Body of pancreas (tissue), 4 donors: Measurements from ENCODE around the gene LGALS4. TPM values are rescaled to one million over a fixed set of nuclear protein-coding genes. Genes with fewer than 3 reads are reported as not detected.
A peak's percentile ranks its signal among the peaks of the same experiment; 100 is the strongest.
"Not testable (repeated sequence)": the region's sequence is repeated elsewhere in the genome, so short reads cannot be mapped to it uniquely, and the experiment has no call there.

Experiments
- ATAC-seq: fragments of 150-250 bp; one replicate; pipeline ENCODE4 v1.9.1; 2016
- DNase-seq, 4 donors: peaks; one replicate each; pipeline ENCODE4 v3.0.0-alpha.2; 2019
- H3K27ac ChIP-seq, 4 donors: fragments of 200-600 bp; sonication (generic); 1 replicate in 3 of 4; 2 replicates in 1 of 4; pipeline versions ENCODE4 v1.5.1 to v1.6.1; 2016 to 2019; ENCODE audit warnings: mild to moderate bottlenecking in 1 of 4, mixed read lengths in 1 of 4, moderate library complexity in 1 of 4
- H3K27me3 ChIP-seq, 2 donors: fragments of 200-600 bp; sonication (generic); one replicate each; pipeline ENCODE4 v1.6.0; 2016; ENCODE audit warnings: mild to moderate bottlenecking in 1 of 2
- H3K36me3 ChIP-seq, 2 donors: fragments of 200-600 bp; sonication (generic); replicated peaks in 1 of 2; 2 replicates each; pipeline ENCODE4 v1.5.1; 2016; ENCODE audit warnings: low read depth in 2 of 2; ENCODE audit not compliant: insufficient read depth in 1 of 2
- H3K4me1 ChIP-seq: fragments of 200-600 bp; sonication (generic); one replicate; pipeline ENCODE4 v1.6.0; 2016
- H3K4me3 ChIP-seq, 2 donors: fragments of 200-600 bp; sonication (generic); 1 replicate in 1 of 2; 2 replicates in 1 of 2; pipeline ENCODE4 v1.5.1; 2016 to 2019
- H3K9me3 ChIP-seq, 3 donors: fragments of 200-600 bp; sonication (generic); 1 replicate in 2 of 3; 2 replicates in 1 of 3; pipeline ENCODE4 v1.5.1; 2016
- POLR2A ChIP-seq, 3 donors: fragments of 450-650 bp; IDR thresholded peaks; one replicate each; pipeline ENCODE4 v1.6.1; 2016; ENCODE audit warnings: antibody characterized with exemption in 3 of 3, mild to moderate bottlenecking in 2 of 3
- WGBS, 2 donors: methylation state at CpG; one replicate each; pipeline ENCODE4 v1.1.5; 2017; 5-methylcytosine and 5-hydroxymethylcytosine counted together
- intact Hi-C: fragments of 100-400 bp; cut with DNase I; formaldehyde crosslinking; loops from one replicate; pipeline ENCODE4 v1.15.1; 2023
- small RNA-seq: library from RNA; depleted of rRNA; stranded (forward); fragments of <200 nt; gene quantifications from one replicate; pipeline ENCODE3, GENCODE V24; 2016
- total RNA-seq, 2 donors: library from RNA; depleted of rRNA; stranded (reverse); fragments of >200 nt; gene quantifications; one replicate each; pipeline ENCODE4 v1.1.0, GENCODE V29; 2016
- TF ChIP-seq, protein P1 (sequence below), 7 experiments: fragments of 450-650 bp in 4 of 7; fragments of 200-600 bp in 3 of 7; sonication (generic) in 3 of 7; IDR thresholded peaks; one replicate each; pipeline ENCODE4 v1.5.1; 2016 to 2019; ENCODE audit warnings: antibody characterized with exemption in 7 of 7

LGALS4 gene
- total RNA-seq, 2 donors from 2014 or later: 54.1 to 153 TPM

DNA sequence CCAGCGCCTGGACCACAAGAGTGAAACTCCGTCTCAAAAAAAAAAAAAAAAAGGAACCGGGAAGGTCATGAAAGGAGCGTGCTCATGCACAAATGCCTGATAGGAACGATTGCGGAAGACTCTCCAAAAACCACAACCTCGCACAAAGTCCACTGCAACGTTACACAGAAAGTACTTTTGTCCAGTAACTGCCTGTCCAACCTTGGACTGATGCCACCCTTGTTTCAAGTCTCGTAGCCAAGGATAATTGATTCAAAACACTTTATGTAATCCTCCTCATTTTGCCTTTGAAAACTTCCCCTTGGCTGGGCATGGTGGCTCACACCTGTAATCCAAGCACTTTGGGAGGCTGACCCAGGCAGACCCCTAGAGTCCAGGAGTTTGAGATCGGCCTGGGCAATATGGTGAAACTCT, 53.1 kb downstream of the LGALS4 start:
- intact Hi-C loops: no loop called here

DNA sequence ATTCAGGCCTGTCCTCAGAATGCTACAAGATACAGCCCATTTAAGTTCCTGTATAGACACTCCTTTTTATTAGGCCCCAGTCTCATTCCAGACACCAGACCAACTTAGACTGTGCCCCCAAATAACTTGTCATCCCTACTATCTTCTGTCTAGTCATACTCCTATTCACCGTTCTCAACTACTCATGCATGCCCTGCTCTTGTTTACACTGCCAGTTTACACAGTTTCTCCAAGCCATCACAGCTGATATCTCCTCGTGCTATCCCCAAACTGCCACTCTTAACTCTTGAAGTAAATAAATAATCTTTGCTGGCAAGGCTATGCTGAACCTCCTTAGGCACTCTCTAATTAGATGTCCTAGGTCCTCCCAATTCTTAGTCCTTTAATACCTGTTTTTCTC, 58.5 kb downstream of the LGALS4 start:
- H3K4me1 ChIP-seq, H3K9me3 ChIP-seq, intact Hi-C loops, H3K4me3 ChIP-seq, H3K36me3 ChIP-seq, DNase-seq, H3K27ac ChIP-seq, ATAC-seq, H3K27me3 ChIP-seq: not testable (repeated sequence)
- WGBS, 2 donors: 0% methylated on average over 1 of the region's 2 CpGs; no CpG with 5 or more reads in 1 of the 2 donors

More for the DNA sequence above, 53.1 kb downstream of the LGALS4 start:
- peak overlapping the region in 3 of 4 donors; percentile 54 to 66 (median 57) for H3K27ac ChIP-seq
- H3K4me3 ChIP-seq: no peak overlapping the region
- no peaks in the 10 kb centered on the region for H3K9me3 ChIP-seq
- 36 to 50% methylated on average over 10 of the region's 10 CpGs for WGBS, 2 donors
- no peak for TF ChIP-seq POLR2A (IDR thresholded peaks at IDR 0.05)
- TF ChIP-seq, protein P1, sequence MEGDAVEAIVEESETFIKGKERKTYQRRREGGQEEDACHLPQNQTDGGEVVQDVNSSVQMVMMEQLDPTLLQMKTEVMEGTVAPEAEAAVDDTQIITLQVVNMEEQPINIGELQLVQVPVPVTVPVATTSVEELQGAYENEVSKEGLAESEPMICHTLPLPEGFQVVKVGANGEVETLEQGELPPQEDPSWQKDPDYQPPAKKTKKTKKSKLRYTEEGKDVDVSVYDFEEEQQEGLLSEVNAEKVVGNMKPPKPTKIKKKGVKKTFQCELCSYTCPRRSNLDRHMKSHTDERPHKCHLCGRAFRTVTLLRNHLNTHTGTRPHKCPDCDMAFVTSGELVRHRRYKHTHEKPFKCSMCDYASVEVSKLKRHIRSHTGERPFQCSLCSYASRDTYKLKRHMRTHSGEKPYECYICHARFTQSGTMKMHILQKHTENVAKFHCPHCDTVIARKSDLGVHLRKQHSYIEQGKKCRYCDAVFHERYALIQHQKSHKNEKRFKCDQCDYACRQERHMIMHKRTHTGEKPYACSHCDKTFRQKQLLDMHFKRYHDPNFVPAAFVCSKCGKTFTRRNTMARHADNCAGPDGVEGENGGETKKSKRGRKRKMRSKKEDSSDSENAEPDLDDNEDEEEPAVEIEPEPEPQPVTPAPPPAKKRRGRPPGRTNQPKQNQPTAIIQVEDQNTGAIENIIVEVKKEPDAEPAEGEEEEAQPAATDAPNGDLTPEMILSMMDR (IDR thresholded peaks at IDR 0.05): no peak
- H3K4me1 ChIP-seq: peaks cover 5% of the 10 kb centered on the region
- H3K27me3 ChIP-seq: no peaks in the 10 kb centered on the region
- H3K36me3 ChIP-seq: no peaks in the 10 kb centered on the region
- peak; percentile 55 to 86 (median 68) for DNase-seq
- peak; percentile 74 for ATAC-seq

DNA sequence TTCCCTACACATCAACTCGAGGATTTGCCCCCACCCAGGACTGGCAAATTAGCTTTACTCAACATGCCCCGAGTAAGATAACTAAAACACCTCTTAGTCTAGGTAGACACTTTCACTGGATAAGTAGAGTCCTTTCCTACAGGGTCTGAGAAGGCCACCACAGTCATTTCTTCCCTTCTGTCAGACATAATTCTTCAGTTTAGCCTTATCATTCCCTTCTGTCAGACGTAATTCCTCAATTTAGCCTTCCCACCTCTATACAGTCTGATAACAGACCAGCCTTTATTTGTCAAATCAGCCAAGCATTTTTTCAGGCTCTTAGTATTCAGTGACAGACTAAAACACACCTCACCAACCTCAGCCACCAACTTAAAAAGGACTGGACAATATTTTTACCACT, 59.0 kb downstream of the LGALS4 start:
- H3K27ac ChIP-seq, DNase-seq, H3K4me1 ChIP-seq, ATAC-seq, H3K27me3 ChIP-seq, intact Hi-C loops, H3K4me3 ChIP-seq, H3K36me3 ChIP-seq, H3K9me3 ChIP-seq: not testable (repeated sequence)
- WGBS, 2 donors: 56% methylated on average over 3 of the region's 3 CpGs

Small RNA genes within 50 kb of the gene (small RNA-seq; reads per million reads assigned to genes)
- not detected for gene RNU6-140P

Other genes starting within 250 kb of the LGALS4 start
- gene MAP4K1, start 195.0 kb downstream of the LGALS4 start, total RNA-seq: 1 to 10 TPM; 2.0 to 2.9 TPM
- gene EIF3K, start 193.8 kb downstream of the LGALS4 start, total RNA-seq: 100 to 1,000 TPM; 108 to 169 TPM
- 100 to 1,000 TPM; 143 to 148 TPM for gene ACTN4, start 165.3 kb downstream of the LGALS4 start, total RNA-seq
- gene CAPN12, start 68.5 kb downstream of the LGALS4 start, total RNA-seq: 10 to 100 TPM in 1 of 2 donors, 1 to 10 TPM in 1; 9.9 to 11.4 TPM
- gene LGALS7, start 39.4 kb downstream of the LGALS4 start, total RNA-seq: not detected
- gene LGALS7B, start 23.7 kb downstream of the LGALS4 start, total RNA-seq: not detected
- 10 to 100 TPM; 87.4 to 93.3 TPM for gene ECH1, start 18.8 kb upstream of the LGALS4 start, total RNA-seq
- 100 to 1,000 TPM in 1 of 2 donors, 10 to 100 TPM in 1; 80.4 to 139 TPM for gene HNRNPL, start 37.0 kb upstream of the LGALS4 start, total RNA-seq
- 10 to 100 TPM in 1 of 2 donors, 1 to 10 TPM in 1; 6.9 to 13.7 TPM for gene RINL, start 65.3 kb upstream of the LGALS4 start, total RNA-seq
- gene SIRT2, start 86.7 kb upstream of the LGALS4 start, total RNA-seq: 10 to 100 TPM; 33.2 to 39.6 TPM
- 10 to 100 TPM in 1 of 2 donors, 1 to 10 TPM in 1; 7.8 to 28.3 TPM for gene NFKBIB, start 87.0 kb upstream of the LGALS4 start, total RNA-seq
- not detected for gene CCER2, start 99.2 kb upstream of the LGALS4 start, total RNA-seq
- gene SARS2, start 117.8 kb upstream of the LGALS4 start, total RNA-seq: 10 to 100 TPM; 25.2 to 34.6 TPM
- 10 to 100 TPM; 16.6 to 16.8 TPM for gene MRPS12, start 118.0 kb upstream of the LGALS4 start, total RNA-seq
- 10 to 100 TPM; 18.8 to 25.2 TPM for gene FBXO17, start 162.8 kb upstream of the LGALS4 start, total RNA-seq
- gene FBXO27, start 219.6 kb upstream of the LGALS4 start, total RNA-seq: 1 to 10 TPM in 1 of 2 donors, under 1 TPM in 1; 0.52 to 4.3 TPM